HFF-Myc (cell line): ENCODE results near the gene FAM111A.

Source experiments
- DNase-seq: peaks from one replicate; pipeline ENCODE4 v3.0.0-alpha.2; 2011; ENCODE audit warnings: low read depth; ENCODE audit errors: extremely low read depth
- H3K4me3 ChIP-seq: replicated peaks from 2 replicates; pipeline ENCODE4 v1.5.1; 2011; ENCODE audit warnings: low read depth, mild to moderate bottlenecking, control low read depth, low read length
- TF ChIP-seq, protein P1 (sequence below): IDR thresholded peaks from 2 replicates; pipeline ENCODE4 v1.5.1; 2012; ENCODE audit warnings: mild to moderate bottlenecking, low read depth, low read length, control low read depth; ENCODE audit errors: missing control alignments

FAM111A gene

DNA sequence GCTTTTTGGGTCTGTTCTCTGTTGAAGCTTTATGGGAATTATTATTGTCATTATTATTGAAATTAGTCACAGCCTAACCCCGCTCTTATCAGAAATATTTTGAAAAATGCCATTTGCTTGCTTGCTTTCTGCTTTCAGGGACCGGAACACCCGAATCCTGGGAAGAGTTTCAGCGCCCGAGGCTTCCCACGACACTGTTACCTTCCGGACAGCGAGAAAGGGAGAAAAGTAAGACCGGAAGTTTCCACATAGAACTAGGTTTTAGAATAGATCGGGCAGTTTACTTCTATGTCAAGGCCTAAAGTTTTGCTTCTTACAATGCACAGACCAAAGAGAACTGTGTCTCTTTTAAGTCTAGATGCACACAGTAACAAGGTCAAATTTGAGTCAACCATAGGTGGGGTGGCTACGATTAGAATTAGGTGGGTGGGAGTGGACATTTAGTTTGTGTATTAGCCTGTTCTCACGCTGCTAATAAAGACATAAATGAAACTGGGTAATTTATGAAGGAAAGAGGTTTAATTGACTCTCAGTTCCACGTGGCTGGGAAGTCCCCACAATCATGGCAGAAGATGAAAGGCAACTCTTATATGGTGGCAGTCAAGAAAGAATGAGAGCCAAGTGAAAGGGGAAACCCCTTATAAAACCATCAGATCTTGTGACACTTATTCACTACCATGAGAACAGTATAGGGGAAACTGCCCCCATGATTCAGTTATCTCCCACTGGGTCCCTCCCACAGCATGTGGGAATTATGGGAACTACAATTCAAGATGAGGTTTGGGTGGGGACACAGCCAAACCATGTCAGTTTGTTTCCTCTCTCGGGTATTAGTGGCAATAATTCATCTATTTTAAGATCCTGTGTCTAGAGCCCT, 57.1 kb downstream of the FAM111A start:
- DNase-seq = no peak
- TF ChIP-seq, protein P1, sequence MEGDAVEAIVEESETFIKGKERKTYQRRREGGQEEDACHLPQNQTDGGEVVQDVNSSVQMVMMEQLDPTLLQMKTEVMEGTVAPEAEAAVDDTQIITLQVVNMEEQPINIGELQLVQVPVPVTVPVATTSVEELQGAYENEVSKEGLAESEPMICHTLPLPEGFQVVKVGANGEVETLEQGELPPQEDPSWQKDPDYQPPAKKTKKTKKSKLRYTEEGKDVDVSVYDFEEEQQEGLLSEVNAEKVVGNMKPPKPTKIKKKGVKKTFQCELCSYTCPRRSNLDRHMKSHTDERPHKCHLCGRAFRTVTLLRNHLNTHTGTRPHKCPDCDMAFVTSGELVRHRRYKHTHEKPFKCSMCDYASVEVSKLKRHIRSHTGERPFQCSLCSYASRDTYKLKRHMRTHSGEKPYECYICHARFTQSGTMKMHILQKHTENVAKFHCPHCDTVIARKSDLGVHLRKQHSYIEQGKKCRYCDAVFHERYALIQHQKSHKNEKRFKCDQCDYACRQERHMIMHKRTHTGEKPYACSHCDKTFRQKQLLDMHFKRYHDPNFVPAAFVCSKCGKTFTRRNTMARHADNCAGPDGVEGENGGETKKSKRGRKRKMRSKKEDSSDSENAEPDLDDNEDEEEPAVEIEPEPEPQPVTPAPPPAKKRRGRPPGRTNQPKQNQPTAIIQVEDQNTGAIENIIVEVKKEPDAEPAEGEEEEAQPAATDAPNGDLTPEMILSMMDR = no peak
- no peak overlapping the region for H3K4me3 ChIP-seq

DNA sequence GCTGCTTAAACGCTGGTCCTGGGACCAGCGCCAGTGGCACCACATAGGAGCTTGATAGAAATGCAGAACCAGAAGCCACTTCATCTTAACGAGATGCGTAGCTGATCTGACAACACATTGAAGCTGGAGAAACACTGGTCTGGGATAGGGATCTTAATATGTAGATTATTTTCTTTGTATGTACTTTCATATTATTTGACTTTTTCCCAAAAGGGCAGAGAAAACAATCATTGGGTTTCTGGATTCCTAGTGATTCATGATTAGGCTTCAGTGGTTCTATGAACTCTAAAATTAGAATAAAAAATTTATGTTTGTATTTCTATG, 57.7 kb downstream of the FAM111A start:
- no peak overlapping the region for H3K4me3 ChIP-seq
- TF ChIP-seq, protein P1 = no peak
- no peak for DNase-seq

DNA sequence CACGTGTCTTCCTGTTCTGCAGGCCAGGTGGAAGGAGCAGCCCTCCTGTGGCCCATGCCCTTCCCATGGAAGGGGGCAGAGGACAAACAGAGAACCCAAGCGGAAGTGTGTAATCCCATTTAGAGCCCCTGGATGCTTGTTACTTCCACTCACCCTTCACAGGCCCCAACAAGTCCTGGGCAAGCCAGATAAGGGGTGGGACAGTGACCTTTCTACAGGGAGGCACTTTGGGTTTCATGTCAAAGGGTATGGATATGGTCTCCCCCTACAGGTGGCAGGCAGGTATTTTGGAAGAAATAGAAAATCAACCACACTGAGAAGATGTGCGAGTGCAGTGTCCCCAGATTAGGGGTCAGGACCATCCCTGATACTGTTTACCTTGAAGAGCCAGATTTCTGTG, 58.7 kb downstream of the FAM111A start:
- no peak for DNase-seq
- TF ChIP-seq, protein P1 = no peak
- no peak overlapping the region for H3K4me3 ChIP-seq
